HG02571 (cell line): ENCODE measurements around the gene MRPL14.

Experiments
- ATAC-seq: cut with Tn5 transposase; IDR thresholded peaks from one replicate; pipeline ENCODE4 v1.9.1; 2021; ENCODE audit warnings: mild to moderate bottlenecking, moderate library complexity; ENCODE audit not compliant: unreplicated experiment

Gene MRPL14

DNA sequence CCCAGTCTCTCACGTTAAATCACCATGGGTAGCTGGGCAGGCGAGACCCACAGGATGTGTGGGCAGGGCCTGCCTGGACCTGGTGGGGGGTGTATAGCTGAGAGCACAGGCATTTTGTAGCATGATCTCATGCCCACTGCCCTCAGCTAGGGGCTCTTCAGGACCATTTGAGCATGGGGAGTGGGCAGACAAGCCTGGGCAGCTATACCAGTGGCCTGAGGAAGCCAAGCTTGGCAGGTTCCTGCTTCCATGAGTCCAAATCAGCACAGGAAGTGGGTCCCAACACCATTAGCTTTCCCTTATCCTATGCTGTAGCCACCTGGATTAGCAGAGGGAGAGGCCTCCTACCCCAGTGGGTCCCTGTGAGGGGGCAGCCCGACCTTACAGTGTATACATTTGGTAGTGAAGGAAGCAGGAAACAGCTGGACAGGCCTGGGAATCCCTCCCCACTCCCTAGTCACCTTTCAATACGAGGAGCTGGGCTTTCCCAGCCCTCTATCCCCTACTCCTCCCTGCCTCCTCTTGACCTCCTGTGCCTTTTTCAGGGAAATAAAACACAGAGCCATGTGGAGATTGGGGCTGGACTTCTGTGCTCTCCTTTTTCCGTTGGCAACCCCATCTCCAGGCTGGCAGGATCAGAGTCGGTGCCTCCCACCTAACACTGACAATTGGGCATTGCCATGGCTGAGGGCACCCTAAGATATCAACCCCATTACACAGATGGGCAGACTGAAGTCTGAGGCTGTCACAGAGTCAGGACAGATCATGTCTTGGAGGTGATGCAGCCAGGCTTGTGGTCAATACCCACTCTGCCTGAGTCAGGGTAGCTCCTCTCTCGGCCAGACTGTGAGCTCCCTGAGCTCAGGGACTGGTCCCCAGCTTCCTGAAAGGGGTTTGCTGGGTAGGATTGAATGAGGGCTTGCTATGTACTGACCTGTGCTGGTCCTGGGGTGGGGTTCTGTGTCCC is 59.8 kb downstream of the MRPL14 start:
- ATAC-seq = no peak

- ATAC-seq = no peak
These were observed 60.7 kb downstream of the MRPL14 start for GRCh38 chr6:44066394-44067172.

GRCh38 chr6:44065443-44066140 is 61.7 kb downstream of the MRPL14 start:
- no peak for ATAC-seq

GRCh38 chr6:44064948-44065272 is 62.3 kb downstream of the MRPL14 start:
- no peak for ATAC-seq

DNA sequence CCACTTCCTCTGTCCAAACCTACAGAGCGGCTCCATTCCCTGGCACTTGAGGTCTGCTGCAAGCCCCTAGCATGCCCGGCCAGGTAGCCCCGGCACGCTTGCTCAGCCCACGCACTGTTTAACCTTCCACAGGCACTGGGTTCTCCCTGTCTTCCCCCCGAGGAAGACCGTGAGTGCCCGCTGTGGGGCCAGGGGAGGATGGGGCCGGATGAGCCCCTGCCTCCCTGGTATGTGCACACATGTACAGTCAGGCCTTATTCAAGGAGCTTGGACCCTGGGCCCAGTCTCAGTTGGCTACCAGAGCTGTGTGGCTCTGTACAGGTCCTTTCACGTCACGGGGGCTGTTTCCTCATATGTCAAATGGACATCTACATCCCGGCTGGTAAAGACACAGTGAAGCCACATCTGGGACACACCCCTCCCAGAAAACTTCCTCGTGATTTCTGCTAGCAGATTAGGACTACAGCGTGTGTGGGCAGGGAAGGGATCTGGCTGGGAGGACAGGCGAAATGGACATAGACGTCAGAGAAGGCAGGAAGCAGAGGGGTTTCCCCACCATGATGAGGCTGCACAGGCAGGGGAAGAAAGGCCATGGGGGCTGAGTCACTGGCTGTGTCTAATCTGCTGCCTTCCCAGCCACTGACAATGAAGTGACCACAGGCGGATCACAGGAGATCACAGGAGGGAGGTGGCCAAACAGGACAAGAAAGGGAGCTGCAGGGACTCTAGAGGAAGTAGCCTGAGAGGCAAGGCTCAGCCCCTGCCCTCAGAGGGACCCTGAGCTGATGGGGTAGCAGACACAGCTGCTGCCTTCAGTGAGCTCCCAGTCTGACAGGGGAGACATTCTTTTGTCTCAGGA is 62.9 kb downstream of the MRPL14 start:
- ATAC-seq = no peak

DNA sequence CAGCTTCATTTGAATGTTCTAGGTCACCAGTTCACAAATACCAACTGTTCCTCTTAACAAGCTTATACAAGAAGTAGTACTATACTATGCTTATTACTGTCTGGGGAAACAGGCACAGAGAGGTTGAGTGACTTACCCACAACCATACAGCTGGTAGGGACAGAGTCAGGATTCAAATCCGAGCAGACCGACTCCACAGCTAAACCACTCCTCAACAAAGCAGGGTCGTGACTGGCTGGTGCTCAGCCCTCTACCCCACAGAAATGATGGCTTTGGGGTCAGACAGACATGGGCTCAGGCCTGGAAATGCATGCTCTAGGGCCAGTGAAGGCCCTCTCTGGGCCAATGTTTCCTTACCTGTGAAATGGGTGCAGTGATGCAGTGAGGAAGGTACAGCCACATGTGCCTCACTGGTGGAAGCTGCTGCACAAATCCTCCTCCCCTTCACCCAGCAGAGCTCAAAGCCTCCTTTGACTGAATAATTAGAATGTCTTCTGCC is 63.6 kb downstream of the MRPL14 start:
- no peak for ATAC-seq
